ENCODE results near the gene FOXD4.
"Not testable (repeated sequence)": the region's sequence is repeated elsewhere in the genome, so short reads cannot be mapped to it uniquely, and the experiment has no call there.

The FOXD4 gene

GRCh38 chr9:90851-91250 lies 27.4 kb downstream of the FOXD4 start:
- not testable (repeated sequence) for DNase-seq

- DNase-seq: not testable (repeated sequence)
Measured at GRCh38 chr9:88396-89037, 29.7 kb downstream of the FOXD4 start.

GRCh38 chr9:87860-88259 lies 30.4 kb downstream of the FOXD4 start:
- not testable (repeated sequence) for DNase-seq

GRCh38 chr9:87105-87504 lies 31.1 kb downstream of the FOXD4 start:
- DNase-seq: not testable (repeated sequence)

GRCh38 chr9:86697-87096 lies 31.5 kb downstream of the FOXD4 start:
- DNase-seq: not testable (repeated sequence)

- not testable (repeated sequence) for DNase-seq
Measured at GRCh38 chr9:82932-83689, 35.1 kb downstream of the FOXD4 start.

GRCh38 chr9:78333-78732 lies 39.9 kb downstream of the FOXD4 start:
- not testable (repeated sequence) for DNase-seq

GRCh38 chr9:76389-76788 lies 41.8 kb downstream of the FOXD4 start:
- DNase-seq: not testable (repeated sequence)

GRCh38 chr9:73900-74525 lies 44.2 kb downstream of the FOXD4 start:
- peak; percentile 35 for DNase-seq

- DNase-seq: peak; percentile 46
Measured at GRCh38 chr9:73076-73899, 44.9 kb downstream of the FOXD4 start.

Data from DMS53 (cell line).